ENCODE measurements around the gene EPHX1. TPM values are rescaled to one million over a fixed set of nuclear protein-coding genes. Genes with fewer than 3 reads are reported as not detected.
A peak's percentile ranks its signal among the peaks of the same experiment; 100 is the strongest.

EPHX1 gene
- polyA plus RNA-seq, 2 of the 4 experiments (the other 2 are of a cell fraction), result 150 to 252 TPM

- peak overlapping the region; percentile 98 for H3K4me2 ChIP-seq
- WGBS (ENCODE audit: missing lambda C conversion rate), result 82% methylated on average over 10 of the region's 11 CpGs
- H3K27ac ChIP-seq, result peak overlapping the region; percentile 88 to 95
- TF ChIP-seq CTCF (IDR thresholded peaks at IDR 0.05) (0 out of 3 replicates have a peak, but pooled peaks have one; percentile 6), ZNF302 (CRISPR knock-in tag; IDR thresholded peaks at IDR 0.05) (no peak), RAD21 (conservative IDR thresholded peaks at IDR 0.05 in 1 of 2, IDR thresholded peaks at IDR 0.05 in 1 of 2) (0 out of 5 replicates have a peak, but pooled peaks of 1 of the 2 experiments have one; percentile 12)
- H3K9me3 ChIP-seq, result no peaks in the 10 kb centered on the region
- FAIRE-seq, result no peak
- ChIA-PET POLR2A (interaction anchor here (1.5 to 3.4 kb wide), 2 partner anchors 106 to 375 kb away, joined by 3 to 27 read pairs; partner anchors contain the start of gene SRP9), CTCF (interaction anchor here (0.6 to 19.4 kb wide), 17 partner anchors 13 to 425 kb away, joined by 3 to 207 read pairs (median 5); partner anchors contain the start of gene SRP9)
- DNase-seq (ENCODE audit: low read depth in 1 of 2, low spot score in 1 of 2), result no peak
- peaks cover 35% of the 10 kb centered on the region for H3K4me1 ChIP-seq
- ATAC-seq, result no peak
- H3K4me3 ChIP-seq, result peak overlapping the region; percentile 86; the same call in 2 of the 3 replicates
Measured at GRCh38 chr1:225883616-225884265, 73.8 kb downstream of the EPHX1 start.

GRCh38 chr1:225885336-225885735 lies 75.4 kb downstream of the EPHX1 start:
- H3K4me1 ChIP-seq, result peaks cover 48% of the 10 kb centered on the region
- CTCF ChIA-PET, result interaction anchor here (2.4 to 19.4 kb wide), 2 partner anchors 22 to 411 kb away, joined by 6 to 207 read pairs; no protein-coding TSS in a partner anchor
- H3K4me3 ChIP-seq, result no peak overlapping the region
- H3K27ac ChIP-seq, result no peak overlapping the region
- DNase-seq (ENCODE audit: low read depth in 1 of 2, low spot score in 1 of 2) (no peak), FAIRE-seq (no peak), ATAC-seq (no peak)
- no peak overlapping the region for H3K4me2 ChIP-seq
- WGBS (ENCODE audit: missing lambda C conversion rate), result 92% methylated on average over 6 of the region's 6 CpGs
- POLR2A ChIA-PET, result interaction anchor here (0.7 kb wide), 1 partner anchor 457 kb away, joined by 5 read pairs; no protein-coding TSS in a partner anchor
- no peak for TF ChIP-seq HDAC2 (IDR thresholded peaks at IDR 0.05)
- no peak for TF ChIP-seq POLR2AphosphoS2 (conservative IDR thresholded peaks at IDR 0.05; ENCODE audit: low read length)
- no peak for TF ChIP-seq ZNF302 (CRISPR knock-in tag; IDR thresholded peaks at IDR 0.05)
- no peak for TF ChIP-seq NR3C1 (IDR thresholded peaks at IDR 0.05)
- TF ChIP-seq ELK1 (IDR thresholded peaks at IDR 0.05; ENCODE audit: low read depth, low read length), result no peak
- no peak for TF ChIP-seq BCL3 (IDR thresholded peaks at IDR 0.05)
- no peak for TF ChIP-seq SMC3 (IDR thresholded peaks at IDR 0.05)
- no peak for TF ChIP-seq CHD2 (IDR thresholded peaks at IDR 0.05; ENCODE audit: low read length, partially characterized antibody)
- TF ChIP-seq CEBPB (IDR thresholded peaks at IDR 0.05), result no peak
- TF ChIP-seq POLR2A (IDR thresholded peaks at IDR 0.05; ENCODE audit: low read length), result no peak
- no peak for TF ChIP-seq RAD21 (conservative IDR thresholded peaks at IDR 0.05 in 1 of 2, IDR thresholded peaks at IDR 0.05 in 1 of 2)
- no peaks in the 10 kb centered on the region for H3K9me3 ChIP-seq

GRCh38 chr1:225886159-225887029 lies 76.5 kb downstream of the EPHX1 start:
- ChIA-PET POLR2A (no interaction called here), CTCF (interaction anchor here (2.4 to 19.4 kb wide), 2 partner anchors 20 to 412 kb away, joined by 6 to 207 read pairs; no protein-coding TSS in a partner anchor)
- H3K27ac ChIP-seq, result no peak overlapping the region
- no peak overlapping the region for H3K4me3 ChIP-seq
- no peak for ATAC-seq
- H3K4me2 ChIP-seq, result peak overlapping the region; percentile 28; the same call in 2 of the 3 replicates
- no peak for DNase-seq (ENCODE audit: low read depth in 1 of 2, low spot score in 1 of 2)
- peaks cover 51% of the 10 kb centered on the region for H3K4me1 ChIP-seq
- H3K9me3 ChIP-seq, result no peaks in the 10 kb centered on the region
- WGBS (ENCODE audit: missing lambda C conversion rate), result 92% methylated on average over 10 of the region's 19 CpGs
- FAIRE-seq, result no peak
- TF ChIP-seq EHF (CRISPR knock-in tag; IDR thresholded peaks at IDR 0.05) (no peak), JUNB (IDR thresholded peaks at IDR 0.05) (no peak), HES2 (IDR thresholded peaks at IDR 0.05) (no peak), PBX3 (IDR thresholded peaks at IDR 0.05) (no peak), SREBF2 (IDR thresholded peaks at IDR 0.05) (no peak), FOSB (CRISPR knock-in tag; IDR thresholded peaks at IDR 0.05) (no peak), FOSL2 (IDR thresholded peaks at IDR 0.05) (no peak), FOSL2 (CRISPR knock-in tag; IDR thresholded peaks at IDR 0.05) (no peak), NFE2L2 (conservative IDR thresholded peaks at IDR 0.05; ENCODE audit: low read length) (no peak), MAZ (IDR thresholded peaks at IDR 0.05; ENCODE audit: borderline replicate concordance, low read depth, low read length) (no peak), RAD21 (conservative IDR thresholded peaks at IDR 0.05 in 1 of 2, IDR thresholded peaks at IDR 0.05 in 1 of 2) (no peak), HMGXB4 (CRISPR knock-in tag; IDR thresholded peaks at IDR 0.05; ENCODE audit: borderline replicate concordance) (no peak), CHD2 (IDR thresholded peaks at IDR 0.05; ENCODE audit: low read length, partially characterized antibody) (no peak), EP300 (IDR thresholded peaks at IDR 0.05) (no peak)

All from A549 (cell line).